ENCODE results near the gene ADAM12. TPM values are rescaled to one million over a fixed set of nuclear protein-coding genes. Genes with fewer than 3 reads are reported as not detected.

The ADAM12 gene
- total RNA-seq, 2 donors from 2014 or later, result under 0.01 to 0.52 TPM

DNA sequence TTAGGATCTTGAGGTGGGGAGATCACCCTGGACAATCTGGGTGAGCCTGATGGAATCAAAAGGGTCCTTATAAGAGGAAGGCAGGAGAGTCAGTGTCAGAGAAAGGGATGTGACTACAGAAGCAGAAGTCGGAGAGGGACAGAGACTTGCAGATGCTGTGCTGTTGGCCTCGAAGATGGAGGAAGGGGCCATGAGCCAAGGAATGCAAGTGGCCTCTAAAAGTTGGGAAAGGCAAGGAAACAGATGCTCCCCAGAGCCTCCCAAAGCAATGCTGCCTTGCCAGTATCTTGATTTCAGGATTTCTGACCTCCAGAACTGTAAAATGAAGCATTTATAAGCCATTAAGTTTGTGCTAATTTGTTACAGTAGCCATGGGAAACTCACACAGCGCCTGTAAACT lies 326.8 kb downstream of the ADAM12 start:
- DNase-seq (no peak), ATAC-seq (no peak)
- H3K27ac ChIP-seq, result no peak overlapping the region
- no peaks in the 10 kb centered on the region for H3K27me3 ChIP-seq
- WGBS, 2 donors, result 73 to 85% methylated on average over 2 to 3 of the region's 3 CpGs
- H3K9me3 ChIP-seq, result no peaks in the 10 kb centered on the region
- no peak overlapping the region for H3K4me3 ChIP-seq
- peaks cover 12% of the 10 kb centered on the region for H3K4me1 ChIP-seq
- no peaks in the 10 kb centered on the region for H3K36me3 ChIP-seq (replicated peaks in 1 of 2; ENCODE audit: insufficient read depth in 1 of 2, low read depth in 2 of 2)
- intact Hi-C loops (cut with DNase I), result no loop called here
- TF ChIP-seq, protein P1, sequence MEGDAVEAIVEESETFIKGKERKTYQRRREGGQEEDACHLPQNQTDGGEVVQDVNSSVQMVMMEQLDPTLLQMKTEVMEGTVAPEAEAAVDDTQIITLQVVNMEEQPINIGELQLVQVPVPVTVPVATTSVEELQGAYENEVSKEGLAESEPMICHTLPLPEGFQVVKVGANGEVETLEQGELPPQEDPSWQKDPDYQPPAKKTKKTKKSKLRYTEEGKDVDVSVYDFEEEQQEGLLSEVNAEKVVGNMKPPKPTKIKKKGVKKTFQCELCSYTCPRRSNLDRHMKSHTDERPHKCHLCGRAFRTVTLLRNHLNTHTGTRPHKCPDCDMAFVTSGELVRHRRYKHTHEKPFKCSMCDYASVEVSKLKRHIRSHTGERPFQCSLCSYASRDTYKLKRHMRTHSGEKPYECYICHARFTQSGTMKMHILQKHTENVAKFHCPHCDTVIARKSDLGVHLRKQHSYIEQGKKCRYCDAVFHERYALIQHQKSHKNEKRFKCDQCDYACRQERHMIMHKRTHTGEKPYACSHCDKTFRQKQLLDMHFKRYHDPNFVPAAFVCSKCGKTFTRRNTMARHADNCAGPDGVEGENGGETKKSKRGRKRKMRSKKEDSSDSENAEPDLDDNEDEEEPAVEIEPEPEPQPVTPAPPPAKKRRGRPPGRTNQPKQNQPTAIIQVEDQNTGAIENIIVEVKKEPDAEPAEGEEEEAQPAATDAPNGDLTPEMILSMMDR (IDR thresholded peaks at IDR 0.05), result no peak
- TF ChIP-seq POLR2A (IDR thresholded peaks at IDR 0.05), result no peak

GRCh38 chr10:126060261-126060931 lies 327.9 kb downstream of the ADAM12 start:
- H3K4me3 ChIP-seq, result no peak overlapping the region
- H3K9me3 ChIP-seq, result no peaks in the 10 kb centered on the region
- no peaks in the 10 kb centered on the region for H3K36me3 ChIP-seq (replicated peaks in 1 of 2; ENCODE audit: insufficient read depth in 1 of 2, low read depth in 2 of 2)
- peak; percentile 31 for ATAC-seq
- WGBS, 2 donors, result 71 to 77% methylated on average over 11 of the region's 11 CpGs
- H3K4me1 ChIP-seq, result peaks cover 12% of the 10 kb centered on the region
- TF ChIP-seq, protein P1 (IDR thresholded peaks at IDR 0.05), result no peak
- no peak for TF ChIP-seq POLR2A (IDR thresholded peaks at IDR 0.05)
- H3K27ac ChIP-seq, result no peak overlapping the region
- intact Hi-C loops (cut with DNase I), result no loop called here
- DNase-seq, result peak in 1 of 4 donors; percentile 25
- H3K27me3 ChIP-seq, result no peaks in the 10 kb centered on the region

GRCh38 chr10:126059076-126059826 lies 329.0 kb downstream of the ADAM12 start:
- Histone ChIP-seq H3K36me3 (replicated peaks in 1 of 2; ENCODE audit: insufficient read depth in 1 of 2, low read depth in 2 of 2) (no peaks in the 10 kb centered on the region), H3K9me3 (no peaks in the 10 kb centered on the region), H3K4me1 (peaks cover 12% of the 10 kb centered on the region), H3K4me3 (no peak overlapping the region), H3K27ac (no peak overlapping the region), H3K27me3 (no peaks in the 10 kb centered on the region)
- TF ChIP-seq, protein P1 (IDR thresholded peaks at IDR 0.05), result no peak
- no peak for TF ChIP-seq POLR2A (IDR thresholded peaks at IDR 0.05)
- 18 to 19% methylated on average over 4 of the region's 4 CpGs for WGBS, 2 donors
- DNase-seq (no peak), ATAC-seq (no peak)
- intact Hi-C loops (cut with DNase I), result no loop called here

- WGBS, 2 donors, result 21 to 24% methylated on average over 9 of the region's 9 CpGs
- no peak for ATAC-seq
- Histone ChIP-seq H3K27ac (no peak overlapping the region), H3K36me3 (replicated peaks in 1 of 2; ENCODE audit: insufficient read depth in 1 of 2, low read depth in 2 of 2) (no peaks in the 10 kb centered on the region), H3K4me3 (no peak overlapping the region), H3K27me3 (no peaks in the 10 kb centered on the region), H3K9me3 (no peaks in the 10 kb centered on the region), H3K4me1 (peaks cover 12% of the 10 kb centered on the region)
- intact Hi-C loops (cut with DNase I), result no loop called here
- no peak for DNase-seq
- no peak for TF ChIP-seq POLR2A (IDR thresholded peaks at IDR 0.05)
- TF ChIP-seq, protein P1 (IDR thresholded peaks at IDR 0.05), result no peak
These were observed 329.8 kb downstream of the ADAM12 start for GRCh38 chr10:126058507-126058906.
